Measurements from ENCODE around the gene NMS. TPM values are rescaled to one million over a fixed set of nuclear protein-coding genes. Genes with fewer than 3 reads are reported as not detected.

NMS gene, protein sequence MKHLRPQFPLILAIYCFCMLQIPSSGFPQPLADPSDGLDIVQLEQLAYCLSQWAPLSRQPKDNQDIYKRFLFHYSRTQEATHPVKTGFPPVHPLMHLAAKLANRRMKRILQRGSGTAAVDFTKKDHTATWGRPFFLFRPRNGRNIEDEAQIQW
- not detected for total RNA-seq
- not detected for polyA plus RNA-seq
- long read RNA-seq, donor 1, result 0 reads
- long read RNA-seq, donor 2, result 0 reads
- long read RNA-seq, donor 3, result 0 reads
- long read RNA-seq, donor 4, result 0 reads
- long read RNA-seq, donor 5, result 0 reads

DNA sequence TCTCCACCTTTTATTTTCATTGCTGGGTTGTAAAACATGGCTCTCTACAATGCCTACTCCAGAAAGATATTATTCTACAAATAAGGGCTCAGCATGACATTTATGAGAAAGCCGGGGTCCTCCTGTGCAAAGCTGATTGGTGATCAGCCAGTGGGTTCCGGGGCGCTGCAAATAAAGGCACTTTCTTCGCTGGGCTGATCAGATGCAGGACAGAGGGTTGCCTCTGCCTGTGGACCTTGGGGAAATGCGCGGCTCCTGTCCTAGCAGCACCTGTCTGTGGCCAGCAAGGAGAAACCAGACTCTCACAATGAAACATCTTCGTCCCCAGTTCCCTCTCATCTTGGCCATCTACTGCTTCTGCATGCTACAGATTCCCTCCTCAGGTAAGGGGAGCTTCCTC lies at the start of gene NMS:
NMS (plus strand) TSS at position 301 of the 400 bp plus-strand sequence; CDS start at position 308, 7 bp downstream.
- DNase-seq (no peak), ATAC-seq (ENCODE audit: insufficient read depth, low FRiP score) (no peak)
- TF ChIP-seq, protein P1, sequence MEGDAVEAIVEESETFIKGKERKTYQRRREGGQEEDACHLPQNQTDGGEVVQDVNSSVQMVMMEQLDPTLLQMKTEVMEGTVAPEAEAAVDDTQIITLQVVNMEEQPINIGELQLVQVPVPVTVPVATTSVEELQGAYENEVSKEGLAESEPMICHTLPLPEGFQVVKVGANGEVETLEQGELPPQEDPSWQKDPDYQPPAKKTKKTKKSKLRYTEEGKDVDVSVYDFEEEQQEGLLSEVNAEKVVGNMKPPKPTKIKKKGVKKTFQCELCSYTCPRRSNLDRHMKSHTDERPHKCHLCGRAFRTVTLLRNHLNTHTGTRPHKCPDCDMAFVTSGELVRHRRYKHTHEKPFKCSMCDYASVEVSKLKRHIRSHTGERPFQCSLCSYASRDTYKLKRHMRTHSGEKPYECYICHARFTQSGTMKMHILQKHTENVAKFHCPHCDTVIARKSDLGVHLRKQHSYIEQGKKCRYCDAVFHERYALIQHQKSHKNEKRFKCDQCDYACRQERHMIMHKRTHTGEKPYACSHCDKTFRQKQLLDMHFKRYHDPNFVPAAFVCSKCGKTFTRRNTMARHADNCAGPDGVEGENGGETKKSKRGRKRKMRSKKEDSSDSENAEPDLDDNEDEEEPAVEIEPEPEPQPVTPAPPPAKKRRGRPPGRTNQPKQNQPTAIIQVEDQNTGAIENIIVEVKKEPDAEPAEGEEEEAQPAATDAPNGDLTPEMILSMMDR (IDR thresholded peaks at IDR 0.05; ENCODE audit: control extremely low read depth, extremely low read depth), result no peak
- Histone ChIP-seq H3K4me3 (no peak within 1 kb of the TSS), H3K36me3 (ENCODE audit: control insufficient read depth in 4 of 4, insufficient read depth in 4 of 4, low read length in 4 of 4) (no peaks in the 10 kb centered on the region), H3K9me3 (ENCODE audit: control insufficient read depth in 4 of 4, insufficient read depth in 3 of 4, low read length in 3 of 4) (peaks cover 0 to 3% (median 0%) of the 10 kb centered on the region in 4 donors), H3K9ac (ENCODE audit: insufficient read depth in 1 of 2, low read length in 2 of 2) (no peak within 1 kb of the TSS), H3K4me1 (ENCODE audit: control insufficient read depth in 5 of 5, insufficient read depth in 5 of 5, low read length in 5 of 5) (no peaks in the 10 kb centered on the region), H3K27ac (ENCODE audit: low read depth in 1 of 2, low read length in 1 of 2) (no peak within 1 kb of the TSS), H3K27me3 (ENCODE audit: control insufficient read depth in 3 of 3, insufficient read depth in 3 of 3, low read length in 2 of 3) (peaks cover 0 to 10% (median 0%) of the 10 kb centered on the region in 3 donors)
- WGBS, 2 donors, result 81 to 95% methylated on average over 7 of the region's 7 CpGs

DNA sequence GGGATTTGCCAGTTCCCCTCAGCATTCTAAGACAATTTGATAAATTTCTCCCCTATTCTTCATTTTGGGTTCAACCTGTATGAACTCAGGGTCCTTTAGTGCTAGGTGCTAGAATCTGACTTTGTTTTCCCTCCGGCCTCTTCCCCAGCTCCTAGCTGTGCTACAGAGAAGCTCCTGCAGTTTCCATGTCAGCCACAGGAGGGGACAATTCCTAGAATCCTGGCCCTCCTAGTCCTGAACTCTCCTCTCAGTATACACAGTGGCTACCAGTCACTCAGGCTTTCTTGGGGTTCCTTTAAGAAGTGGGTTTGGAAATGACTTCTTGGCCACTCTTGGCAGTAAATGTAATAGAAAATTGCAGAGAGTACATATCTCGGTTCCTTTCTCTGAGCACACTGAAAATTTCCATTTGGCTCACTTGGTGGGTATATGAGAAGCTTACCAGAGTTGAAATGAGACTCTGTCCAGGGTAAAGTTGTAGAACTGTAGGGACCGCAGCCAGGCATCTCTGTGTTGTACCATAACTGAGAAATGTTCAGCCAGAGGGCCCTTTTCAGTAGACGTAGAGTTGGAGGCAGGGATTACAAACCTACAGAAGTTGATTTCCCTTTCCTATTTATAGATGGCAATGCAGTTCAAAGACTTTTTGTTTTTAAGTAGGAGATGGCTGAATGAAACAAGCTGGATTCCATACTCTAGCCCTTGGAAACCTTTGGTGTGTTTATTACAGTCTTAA lies 47.8 kb upstream of the NMS start:
- TF ChIP-seq, protein P1 (IDR thresholded peaks at IDR 0.05; ENCODE audit: control extremely low read depth, extremely low read depth), result no peak
- no peak overlapping the region for H3K4me3 ChIP-seq
- H3K27me3 ChIP-seq (ENCODE audit: control insufficient read depth in 3 of 3, insufficient read depth in 3 of 3, low read length in 2 of 3), result no peaks in the 10 kb centered on the region
- ATAC-seq (ENCODE audit: insufficient read depth, low FRiP score) (no peak), DNase-seq (peak; percentile 51 to 88 (median 84))
- H3K4me1 ChIP-seq (ENCODE audit: control insufficient read depth in 5 of 5, insufficient read depth in 5 of 5, low read length in 5 of 5), result peaks cover 0 to 16% (median 0%) of the 10 kb centered on the region in 5 donors
- 81 to 83% methylated on average over 4 of the region's 4 CpGs for WGBS, 2 donors
- H3K27ac ChIP-seq (ENCODE audit: low read depth in 1 of 2, low read length in 1 of 2), result no peak overlapping the region
- no peak overlapping the region for H3K9ac ChIP-seq (ENCODE audit: insufficient read depth in 1 of 2, low read length in 2 of 2)
- no peaks in the 10 kb centered on the region for H3K9me3 ChIP-seq (ENCODE audit: control insufficient read depth in 4 of 4, insufficient read depth in 3 of 4, low read length in 3 of 4)
- H3K36me3 ChIP-seq (ENCODE audit: control insufficient read depth in 4 of 4, insufficient read depth in 4 of 4, low read length in 4 of 4), result no peaks in the 10 kb centered on the region

DNA sequence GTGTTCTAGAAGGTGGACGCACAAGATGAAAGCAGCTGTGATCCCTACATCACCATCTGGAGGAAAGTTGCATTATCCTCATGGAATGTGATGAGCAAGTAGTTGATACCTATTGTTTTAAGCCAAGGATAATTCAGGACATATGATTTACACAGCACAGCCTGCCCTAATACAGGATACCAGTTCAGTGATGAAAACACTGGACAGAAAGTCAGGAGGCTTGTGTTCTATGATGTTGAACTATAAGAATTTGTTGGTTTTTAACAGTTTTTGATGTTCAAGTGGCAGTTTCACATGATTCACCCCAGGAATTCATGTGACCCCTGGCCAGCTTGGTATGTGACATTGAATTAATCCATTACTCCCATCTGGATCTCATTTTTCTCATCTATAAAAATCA lies 46.7 kb upstream of the NMS start:
- no peaks in the 10 kb centered on the region for H3K36me3 ChIP-seq (ENCODE audit: control insufficient read depth in 4 of 4, insufficient read depth in 4 of 4, low read length in 4 of 4)
- H3K9me3 ChIP-seq (ENCODE audit: control insufficient read depth in 4 of 4, insufficient read depth in 3 of 4, low read length in 3 of 4), result no peaks in the 10 kb centered on the region
- WGBS, 2 donors, result 87 to 88% methylated on average over 1 of the region's 1 CpG
- peaks cover 0 to 16% (median 0%) of the 10 kb centered on the region in 5 donors for H3K4me1 ChIP-seq (ENCODE audit: control insufficient read depth in 5 of 5, insufficient read depth in 5 of 5, low read length in 5 of 5)
- H3K9ac ChIP-seq (ENCODE audit: insufficient read depth in 1 of 2, low read length in 2 of 2), result no peak overlapping the region
- no peak overlapping the region for H3K27ac ChIP-seq (ENCODE audit: low read depth in 1 of 2, low read length in 1 of 2)
- TF ChIP-seq, protein P1 (IDR thresholded peaks at IDR 0.05; ENCODE audit: control extremely low read depth, extremely low read depth), result no peak
- ATAC-seq (ENCODE audit: insufficient read depth, low FRiP score) (no peak), DNase-seq (no peak)
- H3K4me3 ChIP-seq, result no peak overlapping the region
- no peaks in the 10 kb centered on the region for H3K27me3 ChIP-seq (ENCODE audit: control insufficient read depth in 3 of 3, insufficient read depth in 3 of 3, low read length in 2 of 3)
